OCI-LY1 (cell line): Measurements from ENCODE around the gene SPEM3.

Experiments
- H2AFZ ChIP-seq: fragments of 200-600 bp; sonication (generic), shearing (Covaris generic); 2 replicates; pipeline ENCODE4 v1.6.0; 2014; ENCODE audit warnings: antibody characterized with exemption, mild to moderate bottlenecking, low read length
- H3F3A ChIP-seq: fragments of 200-600 bp; sonication (generic), shearing (Covaris generic); 2 replicates; pipeline ENCODE4 v1.6.0; 2014; ENCODE audit warnings: mild to moderate bottlenecking, antibody characterized with exemption, low read length, moderate library complexity; ENCODE audit not compliant: insufficient read depth
- H3K27ac ChIP-seq: fragments of 200-600 bp; sonication (generic); 2 replicates; pipeline ENCODE4 v1.5.1; 2014; ENCODE audit warnings: low read length, mixed run types, mild to moderate bottlenecking, low read depth; ENCODE audit not compliant: poor library complexity, severe bottlenecking
- H3K27me3 ChIP-seq: fragments of 200-600 bp; sonication (generic); 2 replicates; pipeline ENCODE4 v1.6.0; 2014; ENCODE audit warnings: antibody characterized with exemption, mild to moderate bottlenecking, low read length, moderate library complexity; ENCODE audit not compliant: insufficient read depth
- H3K36me3 ChIP-seq: fragments of 200-600 bp; sonication (generic); 2 replicates; pipeline ENCODE4 v1.6.1; 2014; ENCODE audit warnings: mild to moderate bottlenecking, antibody characterized with exemption, low read length, moderate library complexity, mixed read lengths; ENCODE audit not compliant: insufficient read depth
- H3K4me1 ChIP-seq: fragments of 200-600 bp; sonication (generic); 2 replicates; pipeline ENCODE4 v1.5.1; 2014; ENCODE audit warnings: mild to moderate bottlenecking, low read length, moderate library complexity; ENCODE audit not compliant: insufficient read depth, severe bottlenecking
- H3K4me2 ChIP-seq: fragments of 200-600 bp; sonication (generic), shearing (Covaris generic); 2 replicates; pipeline ENCODE4 v1.6.1; 2014; ENCODE audit warnings: low read length
- H3K4me3 ChIP-seq: fragments of 200-600 bp; sonication (generic); 2 replicates; pipeline ENCODE4 v1.5.1; 2014; ENCODE audit warnings: low read length, low read depth, mild to moderate bottlenecking, mixed read lengths; ENCODE audit not compliant: poor library complexity, severe bottlenecking
- H3K79me2 ChIP-seq: fragments of 200-600 bp; shearing (Covaris generic); 2 replicates; pipeline ENCODE4 v1.6.1; 2016; ENCODE audit warnings: mixed run types, low read length, mixed read lengths; ENCODE audit not compliant: insufficient read depth
- H3K9ac ChIP-seq: fragments of 200-600 bp; sonication (generic), shearing (Covaris generic); 2 replicates; pipeline ENCODE4 v1.6.1; 2014; ENCODE audit warnings: mild to moderate bottlenecking, low read length, mixed read lengths
- H3K9me2 ChIP-seq: fragments of 200-600 bp; sonication (generic), shearing (Covaris generic); 2 replicates; pipeline ENCODE4 v1.6.1; 2014; ENCODE audit warnings: low read depth, mild to moderate bottlenecking, low read length, mixed read lengths
- H3K9me3 ChIP-seq: fragments of 200-600 bp; shearing (Covaris generic); 2 replicates; pipeline ENCODE4 v1.6.1; 2014; ENCODE audit warnings: low read length, mixed read lengths
- H4K20me1 ChIP-seq: fragments of 200-600 bp; sonication (generic), shearing (Covaris generic); 2 replicates; pipeline ENCODE4 v1.6.0; 2016; ENCODE audit warnings: mild to moderate bottlenecking, low read length; ENCODE audit not compliant: insufficient read depth
- EZH2 ChIP-seq: fragments of 200-600 bp; sonication (generic), shearing (Covaris generic); IDR thresholded peaks from 2 replicates; pipeline ENCODE4 v1.8.0; 2017; ENCODE audit warnings: borderline replicate concordance, mixed run types, mild to moderate bottlenecking, antibody characterized with exemption, low read length, moderate library complexity, mixed read lengths
- TF ChIP-seq, protein P1 (sequence below): fragments of 200-600 bp; sonication (generic), shearing (Covaris generic); IDR thresholded peaks from 2 replicates; pipeline ENCODE4 v1.5.1; 2017; ENCODE audit warnings: mild to moderate bottlenecking, antibody characterized with exemption, low read length, moderate library complexity, mixed read lengths

SPEM3 gene

DNA sequence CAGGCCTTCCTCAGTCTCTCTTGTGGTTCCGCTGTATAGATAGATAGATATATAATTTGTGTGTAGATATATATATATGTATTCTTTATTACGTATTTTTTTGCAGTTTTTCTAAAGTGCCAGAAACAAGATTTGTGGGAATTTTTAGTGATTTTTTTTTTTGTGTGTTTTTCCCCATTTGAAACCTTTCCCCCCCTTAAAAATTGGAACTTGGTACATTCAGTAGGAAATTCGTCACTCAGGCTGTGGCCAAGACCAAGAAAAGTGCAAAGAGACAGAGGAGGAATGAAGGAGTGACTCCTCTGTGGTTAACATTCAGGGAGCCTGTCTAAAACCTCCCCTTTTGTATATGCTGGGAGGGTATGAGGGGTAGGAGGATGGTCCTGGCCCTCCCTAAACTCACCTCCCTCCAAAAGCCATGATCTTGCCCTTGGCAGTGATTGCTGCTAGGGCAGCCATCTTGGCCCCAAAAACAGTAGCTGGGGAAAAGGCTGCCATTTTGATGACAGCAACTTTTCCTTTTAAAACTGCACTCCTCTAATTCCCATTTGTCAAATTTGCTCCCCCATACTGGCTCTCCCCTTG, 31.4 kb downstream of the SPEM3 start:
- H3K9ac ChIP-seq = no peak overlapping the region
- H3K79me2 ChIP-seq = no peaks in the 10 kb centered on the region
- no peaks in the 10 kb centered on the region for H3K27me3 ChIP-seq
- no peaks in the 10 kb centered on the region for H4K20me1 ChIP-seq
- H3K9me2 ChIP-seq = no peaks in the 10 kb centered on the region
- peaks cover 26% of the 10 kb centered on the region for H3K36me3 ChIP-seq
- H3F3A ChIP-seq = no peaks in the 10 kb centered on the region
- TF ChIP-seq, protein P1, sequence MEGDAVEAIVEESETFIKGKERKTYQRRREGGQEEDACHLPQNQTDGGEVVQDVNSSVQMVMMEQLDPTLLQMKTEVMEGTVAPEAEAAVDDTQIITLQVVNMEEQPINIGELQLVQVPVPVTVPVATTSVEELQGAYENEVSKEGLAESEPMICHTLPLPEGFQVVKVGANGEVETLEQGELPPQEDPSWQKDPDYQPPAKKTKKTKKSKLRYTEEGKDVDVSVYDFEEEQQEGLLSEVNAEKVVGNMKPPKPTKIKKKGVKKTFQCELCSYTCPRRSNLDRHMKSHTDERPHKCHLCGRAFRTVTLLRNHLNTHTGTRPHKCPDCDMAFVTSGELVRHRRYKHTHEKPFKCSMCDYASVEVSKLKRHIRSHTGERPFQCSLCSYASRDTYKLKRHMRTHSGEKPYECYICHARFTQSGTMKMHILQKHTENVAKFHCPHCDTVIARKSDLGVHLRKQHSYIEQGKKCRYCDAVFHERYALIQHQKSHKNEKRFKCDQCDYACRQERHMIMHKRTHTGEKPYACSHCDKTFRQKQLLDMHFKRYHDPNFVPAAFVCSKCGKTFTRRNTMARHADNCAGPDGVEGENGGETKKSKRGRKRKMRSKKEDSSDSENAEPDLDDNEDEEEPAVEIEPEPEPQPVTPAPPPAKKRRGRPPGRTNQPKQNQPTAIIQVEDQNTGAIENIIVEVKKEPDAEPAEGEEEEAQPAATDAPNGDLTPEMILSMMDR = no peak
- no peak for TF ChIP-seq EZH2
- no peak overlapping the region for H2AFZ ChIP-seq
- no peak overlapping the region for H3K4me3 ChIP-seq
- no peaks in the 10 kb centered on the region for H3K9me3 ChIP-seq
- H3K4me1 ChIP-seq = peaks cover 18% of the 10 kb centered on the region
- peak overlapping the region; percentile 6 for H3K27ac ChIP-seq
- H3K4me2 ChIP-seq = no peak overlapping the region

DNA sequence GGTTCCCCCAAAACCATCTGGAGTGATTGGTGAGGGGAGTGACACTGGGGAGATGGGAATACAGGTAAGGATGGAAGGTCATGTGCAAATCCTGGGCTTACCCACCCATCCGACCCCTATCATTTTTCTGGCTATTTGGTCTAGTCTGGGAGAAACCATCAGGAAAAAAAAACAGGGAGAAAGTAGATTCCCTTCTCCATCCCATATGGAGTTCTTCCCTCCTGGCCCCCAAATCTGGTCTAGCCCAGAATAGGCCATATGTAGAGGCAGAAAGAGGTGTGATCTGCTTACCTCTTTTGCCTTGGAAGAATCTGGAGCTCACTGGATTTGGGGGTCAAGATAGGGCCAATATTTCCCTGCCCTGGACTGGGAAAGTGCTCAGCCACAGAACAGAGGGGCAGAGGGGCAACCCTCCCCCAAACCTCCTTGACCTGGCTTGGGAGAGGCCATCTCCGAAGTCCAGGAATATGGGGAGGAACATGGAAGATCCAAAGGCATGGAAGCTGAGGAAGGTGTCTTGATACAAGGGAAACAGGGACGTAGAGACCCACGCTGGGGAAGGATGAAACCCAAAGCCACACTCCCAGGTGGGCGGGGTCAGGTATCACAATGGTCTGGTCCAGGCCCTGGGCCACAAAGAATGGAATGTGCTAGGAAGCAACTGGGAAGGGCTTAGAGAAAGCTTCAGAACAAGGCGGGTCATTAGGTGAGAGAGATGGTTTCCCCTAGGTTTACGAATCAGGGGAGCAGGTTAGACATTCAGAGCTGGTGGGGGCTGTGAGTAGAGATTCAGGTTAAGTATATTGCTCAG, 32.4 kb downstream of the SPEM3 start:
- no peak overlapping the region for H3K4me2 ChIP-seq

DNA sequence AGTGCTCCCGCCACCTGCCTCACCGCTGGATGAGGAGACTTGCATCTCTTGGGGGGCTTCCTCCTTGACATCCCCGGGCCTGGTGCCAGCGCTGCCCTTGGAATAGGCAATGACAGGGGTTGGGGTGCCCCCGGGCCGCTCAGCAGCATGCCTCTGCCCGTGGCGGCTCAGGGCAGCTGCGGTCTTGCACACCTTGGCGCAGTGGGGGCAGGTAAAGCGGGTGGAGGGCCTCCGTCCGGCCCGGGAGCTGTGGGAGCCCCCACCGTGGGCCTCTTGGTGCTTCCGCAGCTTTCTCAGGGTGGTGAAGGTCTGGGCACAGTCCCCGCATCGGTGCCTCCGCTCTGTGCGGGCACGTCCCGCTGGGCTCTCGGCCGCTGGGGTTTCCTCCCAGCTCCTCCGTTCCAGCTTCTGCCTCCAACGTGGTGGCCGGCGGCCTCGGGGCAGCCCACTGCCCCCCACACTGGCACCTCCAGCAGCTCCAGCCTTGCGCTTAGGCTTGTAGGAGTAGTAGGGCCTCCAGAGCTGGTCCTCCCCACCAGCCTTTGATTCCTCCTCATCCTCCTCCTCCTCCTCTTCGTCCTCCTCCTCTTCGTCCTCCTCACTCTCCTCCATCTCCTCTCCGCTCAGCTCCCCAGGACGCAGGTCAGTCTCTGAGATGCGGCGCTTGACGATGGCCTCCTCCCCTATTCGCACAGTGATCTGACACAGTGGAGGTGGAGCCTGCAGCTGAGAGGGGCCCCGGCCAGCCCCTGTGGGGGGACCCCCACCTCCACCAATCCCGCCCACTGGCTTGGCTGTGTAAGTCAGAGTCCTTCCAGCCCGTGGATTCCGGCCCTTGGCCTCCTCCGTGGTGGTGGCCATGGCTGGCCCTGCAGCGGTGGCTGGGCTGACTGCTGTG, 34.1 kb downstream of the SPEM3 start:
- Histone ChIP-seq H3F3A (no peaks in the 10 kb centered on the region), H3K4me1 (peaks cover 14% of the 10 kb centered on the region), H3K9me3 (no peaks in the 10 kb centered on the region), H3K36me3 (peaks cover 37% of the 10 kb centered on the region), H3K79me2 (no peaks in the 10 kb centered on the region), H3K9me2 (no peaks in the 10 kb centered on the region), H3K4me3 (no peak overlapping the region), H2AFZ (no peak overlapping the region), H3K4me2 (no peak overlapping the region), H3K9ac (no peak overlapping the region), H3K27ac (no peak overlapping the region), H3K27me3 (no peaks in the 10 kb centered on the region), H4K20me1 (no peaks in the 10 kb centered on the region)
- TF ChIP-seq, protein P1 = no peak
- no peak for TF ChIP-seq EZH2

More for the DNA sequence above, 32.4 kb downstream of the SPEM3 start:
- Histone ChIP-seq H3K27ac (no peak overlapping the region), H3F3A (no peaks in the 10 kb centered on the region), H3K27me3 (no peaks in the 10 kb centered on the region), H3K36me3 (peaks cover 31% of the 10 kb centered on the region), H4K20me1 (no peaks in the 10 kb centered on the region), H2AFZ (no peak overlapping the region), H3K9me2 (no peaks in the 10 kb centered on the region), H3K4me1 (peaks cover 15% of the 10 kb centered on the region), H3K9ac (no peak overlapping the region), H3K9me3 (no peaks in the 10 kb centered on the region), H3K4me3 (no peak overlapping the region), H3K79me2 (no peaks in the 10 kb centered on the region)
- TF ChIP-seq, protein P1 = no peak
- no peak for TF ChIP-seq EZH2
